ENCODE measurements around the gene GLP1R.

The GLP1R gene
- total RNA-seq = 0 to 0.18 (median 0.05) reads per million in 4 experiments

- DNase-seq = no peak
Measured at GRCh38 chr6:39048481-39049399, at the start of gene GLP1R. TSS of gene GLP1R (plus strand) at chr6:39048781. CDS start at chr6:39048841, 60 bp downstream.

- no peak for DNase-seq
Measured at GRCh38 chr6:39003072-39003471, 45.5 kb upstream of the GLP1R start.

GRCh38 chr6:39003492-39003891 is 45.1 kb upstream of the GLP1R start:
- no peak for DNase-seq

DNA sequence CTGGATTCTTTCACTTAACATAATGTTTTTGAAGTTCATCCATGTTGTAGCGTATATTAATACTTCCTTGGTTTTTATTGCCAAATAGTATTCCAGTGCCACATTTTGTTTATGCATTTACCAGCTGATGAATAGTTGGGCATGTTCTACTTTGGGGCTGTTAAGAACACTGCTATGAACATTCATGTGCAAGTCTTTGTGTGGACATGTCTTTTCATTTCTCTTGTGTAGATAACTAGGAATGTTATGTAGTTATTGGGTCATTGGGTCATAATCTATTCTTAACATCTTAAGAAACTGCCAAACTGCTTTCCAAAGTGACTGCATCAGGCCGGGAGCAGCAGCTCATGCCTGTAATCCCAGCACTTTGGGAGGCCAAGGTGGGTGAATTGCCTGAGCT is 43.8 kb upstream of the GLP1R start:
- DNase-seq = no peak

DNA sequence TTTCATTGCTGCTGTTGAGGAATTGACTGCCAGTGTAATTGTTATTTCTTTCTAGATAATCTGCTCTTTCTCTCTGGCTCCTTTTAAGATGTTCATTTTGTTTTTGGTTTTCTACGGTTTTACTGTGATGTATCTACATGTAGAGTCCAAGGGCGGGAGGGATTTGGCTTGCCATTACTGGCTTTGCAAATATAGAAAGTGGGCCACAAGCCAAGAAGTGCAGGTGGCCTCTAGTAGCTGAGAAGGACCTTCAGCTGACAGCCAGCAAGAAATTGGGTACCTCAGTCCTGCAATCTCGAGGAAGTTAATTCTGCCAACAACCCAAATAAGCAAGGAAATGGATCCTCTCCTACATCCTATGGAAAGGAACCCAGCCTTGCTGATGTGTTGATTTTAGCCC is 42.8 kb upstream of the GLP1R start:
- no peak for DNase-seq

DNA sequence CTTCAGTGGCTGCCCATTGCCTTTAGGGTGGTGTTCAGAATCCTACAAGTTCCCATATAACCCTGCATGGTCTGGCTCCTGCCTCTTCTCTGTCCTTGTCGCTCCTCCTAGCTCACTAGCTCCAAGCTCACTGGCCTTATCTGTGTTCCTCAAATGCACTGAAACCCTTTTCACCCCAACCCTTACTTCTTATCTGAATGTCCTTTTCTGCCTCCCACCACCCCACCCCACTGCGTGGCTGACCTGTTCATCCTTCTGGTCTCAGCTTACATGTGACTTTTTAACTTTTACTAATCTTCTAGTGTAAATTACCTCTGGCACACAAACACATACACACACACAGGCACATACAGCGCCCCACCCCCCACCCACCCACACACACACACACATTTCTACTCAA is 41.0 kb upstream of the GLP1R start:
- DNase-seq = no peak

DNA sequence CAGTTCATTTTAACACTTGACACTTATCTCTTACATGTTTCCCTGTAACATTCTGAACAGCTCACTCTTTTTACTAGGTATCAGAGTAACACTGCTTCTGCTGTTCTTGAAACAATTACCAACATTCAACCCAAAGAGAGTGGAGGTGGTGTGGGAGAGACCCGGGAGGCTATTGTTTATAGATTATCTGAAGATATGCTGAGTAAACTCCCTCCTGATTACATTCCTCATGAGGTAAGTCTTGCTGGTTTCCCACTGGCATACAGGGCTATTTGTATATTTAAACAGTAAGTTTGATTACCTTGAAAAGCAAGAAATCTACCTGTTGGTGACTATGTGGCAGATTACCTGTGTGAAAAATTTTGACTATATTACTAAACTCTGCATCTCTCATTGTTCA is 39.8 kb upstream of the GLP1R start:
- DNase-seq = no peak

DNA sequence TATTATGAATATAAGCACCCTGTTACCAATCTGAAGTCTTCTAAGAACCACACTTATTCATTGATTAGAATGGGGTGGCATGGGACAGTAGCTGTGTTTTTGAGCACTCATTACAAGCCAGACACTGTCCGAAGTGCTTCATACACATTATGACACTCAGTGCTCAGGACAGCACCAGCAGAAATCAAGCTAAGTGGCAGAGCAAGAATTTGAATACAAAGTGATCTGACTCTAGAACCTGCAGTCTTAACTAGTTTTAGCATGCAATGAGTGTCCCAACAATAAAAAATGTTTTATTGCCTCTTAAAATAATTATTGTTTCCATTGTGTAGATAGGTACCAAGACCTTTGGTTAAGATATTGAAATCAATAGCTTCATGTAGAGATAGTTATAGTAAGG is 39.1 kb upstream of the GLP1R start:
- no peak for DNase-seq

GRCh38 chr6:39016839-39017546 is 31.6 kb upstream of the GLP1R start:
- DNase-seq = no peak

GRCh38 chr6:39017547-39017880 is 31.1 kb upstream of the GLP1R start:
- DNase-seq = no peak

GRCh38 chr6:39018103-39018502 is 30.5 kb upstream of the GLP1R start:
- DNase-seq = no peak

DNA sequence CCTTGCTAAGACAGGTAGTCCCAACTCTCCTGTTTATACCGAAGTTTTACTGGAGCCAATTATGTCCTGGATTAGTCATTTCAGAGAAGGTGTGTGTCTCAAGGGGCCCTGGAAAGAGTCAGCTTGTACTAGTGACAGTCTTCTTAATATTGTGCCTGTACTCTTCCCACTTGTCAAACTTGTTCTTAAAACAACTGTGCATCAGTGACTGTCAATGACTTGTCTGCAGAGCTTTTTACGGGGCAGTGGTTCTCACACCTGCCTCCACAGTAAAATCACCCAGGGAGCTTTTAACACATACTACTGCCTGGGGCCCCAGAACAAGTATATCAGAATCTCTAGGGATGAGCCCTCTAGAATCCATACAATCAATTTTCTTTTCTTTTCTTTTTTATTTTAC is 28.4 kb upstream of the GLP1R start:
- DNase-seq = no peak

DNA sequence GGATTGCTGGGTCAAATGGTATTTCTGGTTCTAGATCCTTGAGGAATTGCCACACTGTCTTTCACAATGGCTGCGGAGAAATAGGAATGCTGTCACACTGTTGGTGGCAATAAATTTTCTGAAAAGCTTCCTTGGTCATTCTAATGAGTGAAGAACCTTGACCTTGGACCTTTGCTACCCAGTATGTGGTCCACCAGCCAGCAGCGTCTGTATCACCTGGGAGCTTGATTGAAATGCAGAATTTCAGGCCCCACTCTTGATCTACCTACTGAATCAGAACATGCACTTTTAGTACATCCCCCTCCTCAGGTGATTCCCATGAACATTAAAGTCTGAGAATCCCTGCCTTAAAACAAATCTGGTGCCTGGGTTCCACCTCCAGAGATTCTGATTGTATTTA is 27.5 kb upstream of the GLP1R start:
- no peak for DNase-seq

DNA sequence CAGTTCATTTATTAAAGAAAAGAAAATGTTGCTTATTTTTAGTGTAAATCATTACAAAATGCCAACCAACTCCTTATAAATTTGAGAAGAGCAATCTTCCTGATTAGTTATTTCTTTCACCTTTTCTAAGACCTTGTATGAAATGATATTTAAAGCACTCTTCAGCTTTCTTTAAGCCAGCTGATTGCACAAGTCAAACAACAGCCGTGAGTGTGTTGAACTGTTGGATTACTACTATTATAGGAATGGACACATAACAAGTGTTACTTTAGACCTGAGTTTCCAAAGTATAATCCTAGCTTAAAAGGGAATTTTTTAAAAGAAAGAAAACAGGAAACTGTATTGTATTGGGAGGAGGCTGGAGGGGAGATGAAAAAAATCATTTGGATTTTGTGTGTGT is 26.8 kb upstream of the GLP1R start:
- no peak for DNase-seq

DNA sequence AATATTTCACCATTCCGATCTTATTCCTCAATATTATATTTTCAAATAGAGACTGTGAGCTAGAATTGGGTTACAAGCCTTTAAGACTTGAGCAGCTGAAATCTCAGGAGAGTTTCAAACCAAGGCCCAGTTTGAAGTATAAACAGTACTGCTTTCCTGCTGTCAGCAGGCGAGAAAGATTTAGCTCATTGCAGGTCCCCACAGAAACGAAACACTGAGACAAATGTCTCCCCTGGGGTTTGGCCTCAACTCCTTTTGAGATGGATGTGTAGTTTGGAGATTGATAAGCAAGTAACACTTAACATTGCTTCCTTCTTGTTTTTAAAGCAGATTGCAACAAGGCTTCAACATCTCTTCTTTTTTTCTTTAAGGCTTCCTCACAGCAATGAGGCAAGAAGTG is 22.4 kb upstream of the GLP1R start:
- no peak for DNase-seq

DNA sequence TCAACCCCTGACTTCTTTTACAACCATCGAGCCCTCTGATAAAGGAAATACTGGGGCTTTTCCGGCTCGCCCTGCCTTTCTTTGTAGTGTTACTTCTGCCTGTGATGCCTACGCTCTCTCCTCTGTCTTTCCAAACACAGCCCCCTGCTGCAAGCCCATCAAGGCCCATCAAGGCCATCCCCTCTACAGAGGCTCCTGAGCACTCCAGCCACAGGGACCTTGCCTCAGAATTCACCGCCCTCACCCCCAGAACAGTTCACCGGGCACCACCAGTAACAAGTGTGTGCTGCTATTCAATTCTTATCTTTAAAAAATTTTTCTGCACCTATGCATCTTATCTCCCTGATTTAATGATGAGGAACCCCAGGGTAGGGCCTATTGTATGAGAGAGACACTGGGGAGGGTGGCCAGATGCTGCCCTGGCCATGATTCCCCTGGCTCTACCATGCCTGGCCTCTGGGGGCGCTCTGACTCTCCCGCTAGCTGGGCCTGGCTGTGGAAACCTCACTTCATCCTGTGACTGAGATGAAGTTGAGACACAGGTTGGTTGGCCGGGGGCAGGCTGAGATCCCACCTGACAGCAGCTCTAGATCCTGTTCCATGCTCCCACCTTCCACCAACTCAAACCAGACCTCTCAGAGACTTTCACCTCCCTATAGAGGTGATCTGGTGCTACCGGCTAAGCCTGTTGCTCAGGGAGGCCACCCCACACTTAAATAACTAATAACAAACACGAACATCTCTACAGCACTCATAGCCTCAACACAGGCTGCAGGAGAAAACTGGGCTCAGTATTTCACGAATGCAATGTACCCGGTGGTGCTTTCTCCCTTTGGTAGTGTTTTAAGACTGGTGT is 19.2 kb upstream of the GLP1R start:
- DNase-seq = no peak

- no peak for DNase-seq
Measured at GRCh38 chr6:39035681-39036080, 12.9 kb upstream of the GLP1R start.

DNA sequence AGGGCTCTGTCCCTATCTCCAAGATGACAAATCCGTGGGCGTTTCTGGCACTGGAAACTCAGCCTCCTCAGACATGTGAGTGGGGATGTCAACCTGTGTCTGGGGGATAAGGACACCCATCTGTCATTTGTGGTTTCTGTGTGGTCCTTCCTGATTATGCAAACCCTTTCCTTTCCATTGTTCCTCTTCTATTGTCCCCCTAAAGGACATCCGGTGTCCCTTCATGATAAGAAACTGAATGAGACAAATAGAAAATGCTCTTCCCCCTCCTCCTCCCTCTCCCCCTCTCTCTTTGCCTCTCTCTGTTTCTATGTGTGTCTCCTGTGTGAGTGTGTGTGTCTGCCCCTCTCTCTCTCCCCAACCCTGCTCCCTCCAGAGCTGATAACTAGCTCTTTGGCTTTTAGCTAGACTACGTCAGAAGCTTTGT is 11.5 kb upstream of the GLP1R start:
- no peak for DNase-seq

- DNase-seq = no peak
Measured at GRCh38 chr6:39037707-39038106, 10.9 kb upstream of the GLP1R start.

DNA sequence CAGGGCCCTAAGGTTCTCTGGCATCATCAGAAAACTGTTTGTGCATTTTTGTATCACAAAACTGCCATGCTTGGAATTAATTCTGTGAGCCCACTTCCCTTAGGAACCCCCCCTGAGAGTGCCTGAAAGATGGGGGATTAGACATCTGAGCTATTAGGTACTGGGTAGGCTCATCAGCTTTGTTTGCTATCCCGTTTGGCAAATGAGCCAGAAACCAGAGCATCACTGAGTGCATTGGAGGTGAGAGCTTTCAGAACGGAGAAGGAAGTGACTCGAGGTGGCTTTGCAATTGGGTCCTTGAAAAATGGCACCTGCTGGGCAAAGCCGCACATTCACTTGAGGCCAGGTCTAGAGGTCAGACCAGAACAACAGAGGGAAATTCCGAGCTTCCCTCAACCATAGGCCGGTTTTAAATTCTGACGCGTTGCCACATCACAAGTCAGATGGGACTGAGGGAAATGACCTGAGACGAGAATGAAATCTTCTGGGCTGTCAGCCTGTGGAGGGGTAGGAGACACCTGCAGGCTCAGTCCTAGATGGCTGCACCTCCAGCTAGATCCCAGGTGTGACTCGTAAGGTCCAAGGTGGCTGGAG is 8.4 kb upstream of the GLP1R start:
- DNase-seq = no peak

GRCh38 chr6:39041072-39041471 is 7.5 kb upstream of the GLP1R start:
- DNase-seq = no peak

- no peak for DNase-seq
Measured at GRCh38 chr6:39043776-39044175, 4.8 kb upstream of the GLP1R start.

DNA sequence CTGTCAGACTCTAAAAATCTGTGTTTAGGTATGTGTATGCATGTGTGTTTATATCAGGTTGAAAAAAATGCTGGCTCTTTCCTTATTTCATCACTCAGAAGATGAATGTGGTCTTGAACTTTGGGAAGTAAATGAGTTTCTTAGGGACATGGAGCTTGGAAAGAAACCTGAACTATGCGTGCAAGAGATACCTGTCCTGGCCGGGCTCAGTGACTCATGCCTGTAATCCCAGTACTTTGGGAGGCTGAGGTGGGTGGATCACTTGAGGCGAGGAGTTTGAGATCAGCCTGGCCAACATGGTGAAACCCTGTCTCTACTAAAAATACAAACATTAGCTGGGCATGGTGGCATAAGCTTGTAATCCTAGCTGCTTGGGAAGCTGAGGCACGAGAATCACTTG is 4.4 kb upstream of the GLP1R start:
- no peak for DNase-seq

Measured in effector CD8-positive, alpha-beta T cell (primary cell).